HAP-1 (cell line): ENCODE results near the gene CLDND1.
"Not testable (repeated sequence)": the region's sequence is repeated elsewhere in the genome, so short reads cannot be mapped to it uniquely, and the experiment has no call there.

Source experiments
- DNase-seq, 2 experiments: peaks; one replicate each; pipeline ENCODE4 v3.0.0-alpha.2; 2016 to 2020; ENCODE audit warnings: low spot score in 2 of 2
- H3K27me3 ChIP-seq: fragments of 250-450 bp; sonication (Bioruptor Pico); 2 replicates; pipeline ENCODE4 v1.5.1; 2020; ENCODE audit warnings: low read depth, mild to moderate bottlenecking, moderate library complexity
- H3K36me3 ChIP-seq: fragments of 250-450 bp; sonication (Bioruptor Pico); replicated peaks from 2 replicates; pipeline ENCODE4 v1.5.1; 2020; ENCODE audit warnings: mild to moderate bottlenecking
- H3K4me1 ChIP-seq: fragments of 250-450 bp; sonication (Bioruptor Pico); 2 replicates; pipeline ENCODE4 v1.5.1; 2020; ENCODE audit warnings: mild to moderate bottlenecking
- H3K4me3 ChIP-seq: fragments of 250-450 bp; sonication (Bioruptor Pico); 2 replicates; pipeline ENCODE4 v1.5.1; 2020; ENCODE audit warnings: mild to moderate bottlenecking, moderate library complexity
- H3K9me3 ChIP-seq: fragments of 250-450 bp; sonication (Bioruptor Pico); 2 replicates; pipeline ENCODE4 v1.5.1; 2020; ENCODE audit warnings: mild to moderate bottlenecking, moderate library complexity
- in situ Hi-C: fragments of 300-500 bp; cut with MboI; formaldehyde crosslinking; loops from 3 replicates; pipeline ENCODE4 v1.14.3; 2020; ENCODE audit warnings: low sequenced_read_pairs, inconsistent platforms, mixed read lengths

The CLDND1 gene

DNA sequence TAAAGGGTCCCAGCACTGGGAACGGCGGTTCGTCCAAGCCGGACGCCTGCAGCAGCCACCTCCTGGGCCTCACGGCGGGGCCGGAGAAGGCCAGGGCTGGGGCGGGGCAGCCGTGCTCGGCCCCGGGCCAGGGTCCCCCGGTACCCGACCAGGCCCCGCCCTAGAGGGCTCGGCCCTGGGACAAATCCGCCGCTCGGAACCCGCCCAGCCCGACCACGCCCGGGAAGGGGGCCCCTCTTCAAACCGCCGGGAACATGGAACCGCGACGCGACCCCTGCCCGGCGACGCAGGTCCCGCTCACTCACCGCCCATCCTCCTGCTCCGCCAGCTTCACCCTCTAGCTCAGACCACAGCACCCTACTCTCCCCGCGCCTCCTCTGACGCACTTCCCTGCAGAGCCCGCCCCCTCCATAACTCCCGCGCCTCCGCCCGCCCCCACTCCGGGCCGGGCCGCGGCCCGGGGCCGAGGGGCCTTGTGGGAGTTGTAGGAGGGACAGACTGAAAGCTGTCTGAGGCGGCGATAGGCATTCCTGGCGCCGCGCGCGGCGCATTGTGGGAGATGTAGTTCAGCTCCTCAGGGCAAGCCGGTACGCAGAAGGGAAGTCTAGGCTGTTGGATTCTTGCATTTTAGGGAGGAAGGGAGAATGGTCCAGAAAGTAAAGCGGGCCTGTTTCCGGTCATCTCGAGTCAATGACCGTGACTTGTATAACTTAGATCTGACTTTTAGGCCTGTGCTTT lies at the start of gene CLDND1:
Gene CLDND1 (minus strand): TSS at position 359 of the 738 bp plus-strand sequence. CDS start 1,478 bp downstream, outside the sequence.
- Histone ChIP-seq H3K36me3 (peaks cover 14% of the 10 kb centered on the region), H3K27me3 (no peaks in the 10 kb centered on the region), H3K4me1 (peaks cover 3% of the 10 kb centered on the region), H3K9me3 (no peaks in the 10 kb centered on the region), H3K4me3 (peak within 1 kb of the TSS; percentile 76)
- in situ Hi-C loops, result no loop called here
- DNase-seq, result peak; percentile 94 to 95

DNA sequence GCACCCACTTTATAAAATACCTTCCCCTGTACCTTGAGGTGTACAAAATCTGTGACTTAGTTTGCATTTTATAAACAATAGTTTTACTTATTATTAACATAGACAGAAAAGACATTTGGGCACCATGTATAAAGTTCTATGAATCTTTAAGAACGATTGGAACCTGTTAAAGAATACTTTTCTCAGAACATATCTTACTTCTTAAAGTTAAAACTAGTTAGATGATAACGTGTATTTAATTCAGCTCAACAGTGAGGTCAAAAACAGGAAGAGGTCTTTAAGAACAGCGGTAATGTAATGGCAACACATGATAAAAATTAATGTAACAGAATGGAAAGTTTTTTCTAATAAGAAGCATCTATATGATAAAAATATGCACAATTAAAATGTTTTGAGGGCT lies 45.7 kb upstream of the CLDND1 start:
- H3K36me3 ChIP-seq, result no peaks in the 10 kb centered on the region
- DNase-seq, result no peak
- H3K4me1 ChIP-seq, result 0 out of 2 replicates have a peak, but pooled peaks cover 2% of the 10 kb centered on the region
- no peak overlapping the region for H3K4me3 ChIP-seq
- H3K27me3 ChIP-seq, result peaks cover 2% of the 10 kb centered on the region; the same call in 1 of the 2 replicates
- in situ Hi-C loops, result no loop called here
- no peaks in the 10 kb centered on the region for H3K9me3 ChIP-seq

DNA sequence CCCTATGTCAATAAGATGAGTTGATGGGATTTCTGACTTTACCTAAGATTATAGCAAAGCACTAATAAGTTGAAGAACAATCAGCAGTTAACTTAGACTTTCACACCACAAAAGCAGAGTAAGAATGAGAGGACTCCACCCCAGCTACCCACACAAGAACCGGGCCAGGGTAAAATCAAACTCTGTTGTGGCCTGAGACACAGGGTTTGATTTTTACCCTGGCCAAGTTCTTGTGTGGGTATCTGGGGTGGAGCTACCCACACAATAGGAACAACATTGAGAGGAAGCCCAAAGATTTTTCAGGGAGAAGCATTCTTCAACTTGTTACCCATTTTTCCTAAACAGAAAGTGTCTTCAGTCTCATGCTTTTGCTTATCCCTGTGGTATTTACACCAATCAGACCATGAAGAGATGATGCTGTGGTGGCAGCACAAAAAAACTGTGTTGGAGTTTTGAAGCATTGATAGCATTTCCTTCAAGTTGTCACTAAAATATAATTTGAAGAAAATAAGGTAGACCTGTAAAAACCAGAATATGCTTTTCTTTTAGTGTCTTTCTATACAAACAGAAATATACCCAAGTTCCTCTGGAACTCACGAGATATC lies 45.1 kb upstream of the CLDND1 start:
- Histone ChIP-seq H3K4me3 (no peak overlapping the region), H3K9me3 (no peaks in the 10 kb centered on the region), H3K27me3 (peaks cover 2% of the 10 kb centered on the region; the same call in 1 of the 2 replicates), H3K36me3 (no peaks in the 10 kb centered on the region), H3K4me1 (no peaks in the 10 kb centered on the region)
- DNase-seq, result no peak
- in situ Hi-C loops, result no loop called here

DNA sequence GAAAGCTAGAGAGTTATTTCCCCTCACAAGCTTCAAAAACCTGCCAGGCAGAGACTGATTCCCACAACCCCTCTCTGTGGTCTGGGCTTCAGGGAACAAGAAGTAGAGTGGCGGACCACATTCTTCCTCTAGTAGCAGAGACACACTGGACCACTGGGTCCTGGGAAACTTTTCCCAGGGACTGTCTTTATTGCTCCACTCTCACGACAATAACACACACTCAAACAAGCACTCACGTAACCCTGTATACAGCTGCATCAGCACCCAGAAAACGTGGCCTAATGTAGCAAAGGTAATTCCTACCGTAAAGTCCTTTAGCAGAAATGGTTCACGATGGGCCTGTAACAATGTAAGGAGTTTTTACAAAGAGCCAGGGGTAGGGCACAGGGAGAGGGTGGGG lies 43.1 kb upstream of the CLDND1 start:
- no peak overlapping the region for H3K4me3 ChIP-seq
- no peaks in the 10 kb centered on the region for H3K36me3 ChIP-seq
- H3K4me1 ChIP-seq, result no peaks in the 10 kb centered on the region
- no peak for DNase-seq
- H3K27me3 ChIP-seq, result peaks cover 2% of the 10 kb centered on the region; the same call in 1 of the 2 replicates
- in situ Hi-C loops, result no loop called here
- H3K9me3 ChIP-seq, result no peaks in the 10 kb centered on the region

DNA sequence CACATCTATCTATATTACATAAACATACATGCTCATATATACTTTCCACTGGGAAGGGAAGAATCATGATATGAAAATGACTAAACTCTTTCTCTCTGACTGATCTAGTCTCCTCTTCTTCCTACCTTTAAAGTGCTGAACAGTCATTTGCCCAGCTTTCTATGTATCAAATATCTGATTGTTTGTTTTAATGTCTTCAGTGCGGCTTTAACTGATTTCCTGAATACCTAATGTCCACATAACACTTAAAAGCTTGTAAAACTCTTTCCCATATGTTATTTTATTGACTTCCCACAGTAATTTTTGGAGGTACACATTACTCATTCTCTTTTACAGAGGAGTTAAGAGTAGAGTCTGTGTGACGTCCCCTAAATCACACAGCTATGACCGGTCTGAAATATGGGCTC lies 42.5 kb upstream of the CLDND1 start:
- DNase-seq, result no peak
- Histone ChIP-seq H3K9me3 (no peaks in the 10 kb centered on the region), H3K4me3 (no peak overlapping the region), H3K27me3 (peaks cover 2% of the 10 kb centered on the region; the same call in 1 of the 2 replicates), H3K4me1 (no peaks in the 10 kb centered on the region), H3K36me3 (no peaks in the 10 kb centered on the region)
- in situ Hi-C loops, result no loop called here

DNA sequence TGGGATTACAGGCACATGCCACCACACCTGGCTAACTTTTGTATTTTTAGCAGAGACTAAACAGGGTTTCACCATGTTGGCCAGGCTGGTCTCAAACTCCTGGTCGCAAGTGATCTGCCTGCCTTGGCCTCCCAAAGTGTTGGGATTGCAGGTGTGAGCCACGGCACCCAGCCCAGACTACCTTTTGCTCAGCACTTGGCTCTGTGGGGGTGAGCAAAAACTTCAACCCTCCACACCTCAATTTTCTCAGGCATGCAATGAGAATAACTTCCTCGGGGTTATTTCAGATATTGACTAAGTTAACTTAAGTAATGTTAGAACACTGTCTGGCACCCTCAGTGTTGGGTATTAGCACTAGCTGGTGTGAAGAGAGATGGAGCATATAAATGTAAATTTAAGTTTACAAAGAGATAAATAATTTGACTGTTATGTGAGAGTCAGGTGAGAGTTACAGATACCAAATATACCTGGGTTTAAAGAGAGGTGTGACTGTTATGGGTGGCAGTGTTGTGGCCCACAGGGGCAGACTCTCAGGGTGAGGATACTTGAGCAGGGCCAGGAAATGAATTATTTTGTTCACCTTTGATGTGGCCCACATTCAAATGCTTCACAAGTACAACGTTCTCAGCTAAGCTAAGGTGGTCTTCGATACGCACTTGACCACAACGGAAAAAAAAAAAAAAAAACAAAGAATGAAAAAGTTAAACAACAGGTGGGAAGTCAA lies 41.7 kb upstream of the CLDND1 start:
- no peak for DNase-seq
- Histone ChIP-seq H3K27me3 (peaks cover 2% of the 10 kb centered on the region; the same call in 1 of the 2 replicates), H3K4me3 (no peak overlapping the region), H3K36me3 (no peaks in the 10 kb centered on the region), H3K4me1 (no peaks in the 10 kb centered on the region), H3K9me3 (no peaks in the 10 kb centered on the region)
- in situ Hi-C loops, result no loop called here

DNA sequence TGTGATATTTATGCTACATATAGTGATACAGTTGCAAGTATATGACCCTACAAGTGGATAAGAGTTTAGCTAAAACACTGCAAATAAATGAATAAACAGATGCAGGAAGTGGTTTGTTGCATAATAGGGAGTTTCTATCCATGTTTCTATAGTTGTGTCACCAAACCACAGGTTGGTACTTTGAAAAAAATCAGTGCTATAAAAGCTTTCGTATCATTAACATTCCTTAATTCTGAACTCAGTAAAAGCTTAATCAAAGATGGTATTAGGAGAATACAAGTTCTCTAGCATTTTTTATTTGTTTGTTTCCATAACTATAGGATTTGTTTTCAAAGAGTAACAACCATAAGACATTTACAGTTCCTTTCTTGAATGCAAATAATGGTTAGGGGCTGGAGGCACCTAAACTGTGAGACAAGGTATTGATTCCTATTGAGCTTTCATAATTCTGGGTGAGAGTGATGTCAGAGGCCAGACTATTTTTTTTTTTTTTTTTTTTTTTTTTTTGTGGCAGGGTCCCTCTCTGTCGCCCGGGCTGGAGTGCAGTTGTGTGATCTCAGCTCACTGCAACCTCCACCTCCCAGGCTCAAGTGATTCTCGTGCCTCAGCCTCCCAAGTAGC lies 41.1 kb upstream of the CLDND1 start:
- H3K36me3 ChIP-seq, result no peaks in the 10 kb centered on the region
- H3K4me1 ChIP-seq, result no peaks in the 10 kb centered on the region
- H3K27me3 ChIP-seq, result peaks cover 2% of the 10 kb centered on the region; the same call in 1 of the 2 replicates
- in situ Hi-C loops, result no loop called here
- no peaks in the 10 kb centered on the region for H3K9me3 ChIP-seq
- DNase-seq, result no peak
- H3K4me3 ChIP-seq, result no peak overlapping the region

DNA sequence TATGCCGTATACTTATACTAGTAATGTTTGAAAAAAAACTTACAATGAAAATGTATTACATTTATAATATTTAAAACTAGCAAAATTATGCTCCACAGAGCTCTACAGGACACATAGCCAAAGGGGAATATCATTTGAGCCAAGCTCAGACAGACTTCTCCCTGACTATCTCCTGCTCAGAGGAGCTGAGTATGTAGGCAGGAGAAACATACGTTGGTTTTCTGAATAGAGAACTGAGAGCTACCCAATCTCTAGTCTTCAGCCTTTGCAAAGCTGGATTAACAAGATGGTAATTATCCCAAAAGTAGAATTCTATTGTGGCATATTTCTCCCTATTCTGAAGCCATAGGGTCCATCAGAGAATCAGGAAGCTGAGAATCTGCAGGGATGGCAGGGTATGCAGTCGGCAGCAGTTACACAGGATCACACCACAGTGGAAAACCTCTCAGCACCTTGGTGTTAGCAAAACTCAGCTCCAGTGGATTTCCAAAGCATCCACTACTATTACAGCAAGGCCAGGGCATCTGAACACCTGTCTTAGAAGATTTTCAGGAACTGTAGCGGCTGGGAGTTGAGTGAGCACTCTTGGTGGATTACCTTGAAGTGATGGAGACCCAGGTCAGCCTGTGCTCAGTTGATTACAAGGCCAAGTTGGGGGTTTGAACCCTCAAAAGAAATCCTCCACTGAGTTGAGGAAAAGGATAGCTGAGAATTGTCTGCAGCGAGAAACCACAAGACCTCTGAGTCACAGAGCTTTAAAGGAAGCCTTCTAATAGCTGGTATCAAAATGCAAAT lies 39.2 kb upstream of the CLDND1 start:
- Histone ChIP-seq H3K4me1 (no peaks in the 10 kb centered on the region), H3K27me3 (0 out of 2 replicates have a peak, but pooled peaks cover 3% of the 10 kb centered on the region), H3K4me3 (no peak overlapping the region), H3K9me3 (no peaks in the 10 kb centered on the region), H3K36me3 (no peaks in the 10 kb centered on the region)
- DNase-seq, result no peak
- in situ Hi-C loops, result no loop called here

DNA sequence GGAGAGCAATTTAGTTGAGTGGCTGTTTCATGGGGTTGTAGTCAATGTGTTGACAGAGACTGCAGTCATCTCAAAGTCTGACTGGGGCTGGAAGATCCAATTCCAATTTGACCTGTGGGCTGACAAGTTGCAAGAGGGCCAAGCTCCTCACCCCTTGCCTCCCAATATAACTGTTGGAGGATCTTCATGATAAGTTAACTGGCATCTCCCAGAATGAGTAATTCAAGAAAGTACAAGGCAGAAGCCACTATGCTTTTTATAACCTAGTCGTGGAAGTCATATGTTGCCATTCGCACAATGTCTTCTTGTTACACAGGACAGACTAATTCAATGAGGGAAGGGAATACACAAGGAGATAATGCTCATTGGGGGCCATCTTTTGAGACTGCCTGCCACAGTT lies 38.2 kb upstream of the CLDND1 start:
- DNase-seq, result no peak
- H3K4me1 ChIP-seq, result no peaks in the 10 kb centered on the region
- in situ Hi-C loops, result no loop called here
- H3K4me3 ChIP-seq, result no peak overlapping the region
- peaks cover 7% of the 10 kb centered on the region; the same call in 1 of the 2 replicates for H3K27me3 ChIP-seq
- no peaks in the 10 kb centered on the region for H3K9me3 ChIP-seq
- no peaks in the 10 kb centered on the region for H3K36me3 ChIP-seq

DNA sequence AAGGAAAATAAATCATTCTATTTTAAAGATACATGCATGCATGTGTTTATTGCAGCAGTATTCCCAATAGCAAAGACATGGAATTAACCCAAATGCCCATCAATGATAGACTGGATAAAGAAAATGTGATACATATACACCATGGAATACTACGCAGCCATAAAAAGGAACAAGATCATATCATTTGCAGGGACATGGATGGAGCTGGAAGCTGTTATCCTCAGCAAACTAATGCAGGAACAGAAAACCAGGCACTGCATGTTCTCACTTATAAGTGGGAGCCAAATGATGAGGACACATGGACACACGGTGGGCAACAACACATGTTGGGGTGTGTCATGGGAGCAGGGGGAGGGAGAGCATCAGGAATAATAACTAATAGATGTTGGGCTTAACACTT lies 37.1 kb upstream of the CLDND1 start:
- H3K4me3 ChIP-seq, in situ Hi-C loops, DNase-seq, H3K36me3 ChIP-seq, H3K4me1 ChIP-seq, H3K27me3 ChIP-seq, H3K9me3 ChIP-seq: not testable (repeated sequence)

DNA sequence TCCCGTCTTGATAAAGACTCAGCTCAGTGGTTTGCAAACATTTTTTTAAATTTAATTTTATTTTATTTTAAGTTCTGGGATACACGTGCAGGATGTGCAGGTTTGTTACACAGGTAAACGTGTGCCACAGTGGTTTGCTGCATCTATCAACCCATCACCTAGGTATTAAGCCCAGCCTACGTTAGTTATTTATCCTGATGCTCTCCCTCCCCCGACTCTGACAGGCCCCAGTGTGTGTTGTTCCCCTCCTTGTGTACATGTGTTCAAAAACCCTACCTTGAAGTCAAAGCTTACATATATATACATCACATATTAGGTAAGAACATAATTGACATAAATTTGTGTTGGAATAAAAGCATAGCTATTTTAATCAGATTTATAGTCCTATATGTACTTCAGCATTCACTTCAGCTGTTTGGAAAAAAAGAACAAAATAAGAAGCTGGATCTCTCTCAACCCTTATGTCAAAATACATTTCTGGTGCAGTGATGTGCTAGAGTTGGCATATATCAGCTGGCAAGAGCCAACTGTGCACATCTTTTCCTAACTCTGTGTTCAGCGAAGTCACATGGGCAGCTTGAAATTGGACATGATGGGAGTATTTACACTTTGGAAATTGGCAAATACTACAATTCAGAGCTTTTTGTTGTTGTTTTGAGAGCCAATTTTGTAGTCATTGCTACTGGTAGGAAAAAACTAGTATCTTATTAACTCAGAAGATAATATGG lies 35.6 kb upstream of the CLDND1 start:
- no peaks in the 10 kb centered on the region for H3K9me3 ChIP-seq
- in situ Hi-C loops, result no loop called here
- DNase-seq, result no peak
- no peak overlapping the region for H3K4me3 ChIP-seq
- H3K4me1 ChIP-seq, result no peaks in the 10 kb centered on the region; the same call in 1 of the 2 replicates
- peaks cover 8% of the 10 kb centered on the region; the same call in 1 of the 2 replicates for H3K27me3 ChIP-seq
- no peaks in the 10 kb centered on the region for H3K36me3 ChIP-seq

DNA sequence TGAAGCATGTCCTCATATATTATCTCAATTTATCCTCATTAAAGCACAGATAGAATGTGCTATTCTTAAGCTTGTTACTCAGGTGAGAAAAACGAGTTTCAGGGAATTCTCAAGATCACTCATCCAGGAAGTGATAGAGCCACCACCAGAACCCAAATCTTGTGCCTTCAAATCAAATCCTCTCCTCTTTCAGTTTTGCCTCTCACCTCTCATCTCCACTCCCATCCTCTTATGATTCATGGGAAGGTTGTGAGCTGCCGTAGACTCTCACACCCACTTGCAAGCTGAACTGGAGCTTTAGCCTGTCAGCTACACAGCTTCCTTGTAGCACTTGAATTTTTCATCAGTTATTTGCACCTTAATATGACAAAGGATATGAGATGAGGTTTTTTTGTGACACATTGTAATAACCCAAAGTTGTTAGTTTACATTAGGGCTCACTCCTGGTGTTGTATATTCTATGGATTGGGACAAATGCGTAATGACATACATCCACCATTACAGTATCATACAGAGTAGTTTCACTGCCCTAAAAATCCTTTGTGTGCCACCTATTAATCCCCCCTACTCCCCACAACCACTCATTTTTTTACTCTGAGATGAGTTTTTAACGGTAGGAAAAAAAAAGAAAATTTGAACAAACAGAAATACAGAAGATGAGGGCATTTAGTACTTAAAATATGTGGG lies 34.8 kb upstream of the CLDND1 start:
- in situ Hi-C loops, result no loop called here
- no peak for DNase-seq
- no peaks in the 10 kb centered on the region for H3K36me3 ChIP-seq
- H3K27me3 ChIP-seq, result peaks cover 8% of the 10 kb centered on the region; the same call in 1 of the 2 replicates
- no peaks in the 10 kb centered on the region for H3K9me3 ChIP-seq
- no peak overlapping the region for H3K4me3 ChIP-seq
- no peaks in the 10 kb centered on the region; the same call in 1 of the 2 replicates for H3K4me1 ChIP-seq
